DOHH2 (cell line): Measurements from ENCODE around the gene NFATC2IP.

Experiments used
- EZH2phosphoT487 ChIP-seq: fragments of 200-600 bp; sonication (generic); IDR thresholded peaks from 2 replicates; pipeline ENCODE4 v1.6.1; 2017; ENCODE audit warnings: borderline replicate concordance, mild to moderate bottlenecking, antibody characterized with exemption, low read length, moderate library complexity, mixed read lengths
- TF ChIP-seq, protein P1 (sequence below): fragments of 200-600 bp; sonication (generic); IDR thresholded peaks from one replicate; pipeline ENCODE4 v1.5.1; 2014; ENCODE audit warnings: antibody characterized with exemption, mild to moderate bottlenecking, low read depth, low read length; ENCODE audit not compliant: poor library complexity, severe bottlenecking

DNA sequence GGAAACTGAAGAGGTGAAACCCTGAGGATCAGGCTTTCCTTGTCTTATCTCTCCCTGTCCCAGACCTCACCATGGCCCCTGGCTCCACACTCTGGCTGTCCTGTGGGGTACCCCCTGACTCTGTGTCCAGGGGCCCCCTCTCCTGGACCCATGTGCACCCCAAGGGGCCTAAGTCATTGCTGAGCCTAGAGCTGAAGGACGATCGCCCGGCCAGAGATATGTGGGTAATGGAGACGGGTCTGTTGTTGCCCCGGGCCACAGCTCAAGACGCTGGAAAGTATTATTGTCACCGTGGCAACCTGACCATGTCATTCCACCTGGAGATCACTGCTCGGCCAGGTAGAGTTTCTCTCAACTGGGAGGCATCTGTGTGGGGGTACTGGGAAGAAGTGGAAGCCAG, 17.6 kb upstream of the NFATC2IP start:
- TF ChIP-seq, protein P1, sequence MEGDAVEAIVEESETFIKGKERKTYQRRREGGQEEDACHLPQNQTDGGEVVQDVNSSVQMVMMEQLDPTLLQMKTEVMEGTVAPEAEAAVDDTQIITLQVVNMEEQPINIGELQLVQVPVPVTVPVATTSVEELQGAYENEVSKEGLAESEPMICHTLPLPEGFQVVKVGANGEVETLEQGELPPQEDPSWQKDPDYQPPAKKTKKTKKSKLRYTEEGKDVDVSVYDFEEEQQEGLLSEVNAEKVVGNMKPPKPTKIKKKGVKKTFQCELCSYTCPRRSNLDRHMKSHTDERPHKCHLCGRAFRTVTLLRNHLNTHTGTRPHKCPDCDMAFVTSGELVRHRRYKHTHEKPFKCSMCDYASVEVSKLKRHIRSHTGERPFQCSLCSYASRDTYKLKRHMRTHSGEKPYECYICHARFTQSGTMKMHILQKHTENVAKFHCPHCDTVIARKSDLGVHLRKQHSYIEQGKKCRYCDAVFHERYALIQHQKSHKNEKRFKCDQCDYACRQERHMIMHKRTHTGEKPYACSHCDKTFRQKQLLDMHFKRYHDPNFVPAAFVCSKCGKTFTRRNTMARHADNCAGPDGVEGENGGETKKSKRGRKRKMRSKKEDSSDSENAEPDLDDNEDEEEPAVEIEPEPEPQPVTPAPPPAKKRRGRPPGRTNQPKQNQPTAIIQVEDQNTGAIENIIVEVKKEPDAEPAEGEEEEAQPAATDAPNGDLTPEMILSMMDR = no peak
- no peak for TF ChIP-seq EZH2phosphoT487
